ENCODE results near the gene IER2. TPM values are rescaled to one million over a fixed set of nuclear protein-coding genes. Genes with fewer than 3 reads are reported as not detected.

IER2 gene
- total and polyA plus RNA-seq, 12 donors, result 7.4 to 121 (median 61.8) TPM

- no peaks in the 10 kb centered on the region for H3K9me3 ChIP-seq (replicated peaks in 1 of 3)
- no peaks in the 10 kb centered on the region for H3K27me3 ChIP-seq
- no peaks in the 10 kb centered on the region for H3K4me1 ChIP-seq (replicated peaks in 1 of 2)
- intact Hi-C loops (cut with DNase I), result no loop called here
- no peak overlapping the region for H3K27ac ChIP-seq
- WGBS, 4 donors, result 88 to 100% (median 93%) methylated on average over 4 of the region's 4 CpGs
- H3K4me3 ChIP-seq, result no peak overlapping the region
- no peak for DNase-seq
- TF ChIP-seq POLR2A (IDR thresholded peaks at IDR 0.05) (no peak), CTCF (IDR thresholded peaks at IDR 0.05) (no peak)
- H3K36me3 ChIP-seq (replicated peaks in 1 of 2), result no peaks in the 10 kb centered on the region
Observed at GRCh38 chr19:13187419-13187818, 37.2 kb downstream of the IER2 start.

GRCh38 chr19:13189600-13189999, 39.4 kb downstream of the IER2 start:
- Histone ChIP-seq H3K9me3 (replicated peaks in 1 of 3) (no peaks in the 10 kb centered on the region), H3K27me3 (no peaks in the 10 kb centered on the region), H3K4me1 (replicated peaks in 1 of 2) (no peaks in the 10 kb centered on the region), H3K4me3 (no peak overlapping the region), H3K36me3 (replicated peaks in 1 of 2) (no peaks in the 10 kb centered on the region), H3K27ac (no peak overlapping the region)
- no peak for DNase-seq
- TF ChIP-seq CTCF (IDR thresholded peaks at IDR 0.05), result no peak
- no peak for TF ChIP-seq POLR2A (IDR thresholded peaks at IDR 0.05)
- 82 to 92% (median 86%) methylated on average over 4 of the region's 4 CpGs for WGBS, 4 donors
- intact Hi-C loops (cut with DNase I), result no loop called here

GRCh38 chr19:13190781-13191540, 40.8 kb downstream of the IER2 start:
- intact Hi-C loops (cut with DNase I), result no loop called here

GRCh38 chr19:13195678-13196077, 45.5 kb downstream of the IER2 start:
- no peaks in the 10 kb centered on the region for H3K36me3 ChIP-seq (replicated peaks in 1 of 2)
- 66 to 76% (median 75%) methylated on average over 5 to 11 of the region's 11 CpGs for WGBS, 4 donors
- H3K27ac ChIP-seq, result no peak overlapping the region
- no peaks in the 10 kb centered on the region for H3K9me3 ChIP-seq (replicated peaks in 1 of 3)
- no peaks in the 10 kb centered on the region for H3K27me3 ChIP-seq
- intact Hi-C loops (cut with DNase I), result loop anchor here (2.0 to 5.0 kb wide), 2 partner anchors 67 to 69 kb away; no protein-coding TSS in a partner anchor
- no peak overlapping the region for H3K4me3 ChIP-seq
- TF ChIP-seq POLR2A (IDR thresholded peaks at IDR 0.05), result no peak
- TF ChIP-seq CTCF (IDR thresholded peaks at IDR 0.05), result no peak
- no peak for DNase-seq
- no peaks in the 10 kb centered on the region for H3K4me1 ChIP-seq (replicated peaks in 1 of 2)

More at GRCh38 chr19:13190781-13191540, 40.8 kb downstream of the IER2 start:
- no peak for DNase-seq
- no peaks in the 10 kb centered on the region for H3K4me1 ChIP-seq (replicated peaks in 1 of 2)
- no peaks in the 10 kb centered on the region for H3K9me3 ChIP-seq (replicated peaks in 1 of 3)
- no peaks in the 10 kb centered on the region for H3K36me3 ChIP-seq (replicated peaks in 1 of 2)
- H3K27ac ChIP-seq, result no peak overlapping the region
- no peak overlapping the region for H3K4me3 ChIP-seq
- TF ChIP-seq POLR2A (IDR thresholded peaks at IDR 0.05) (no peak), CTCF (IDR thresholded peaks at IDR 0.05) (no peak)
- 70 to 76% (median 74%) methylated on average over 19 of the region's 19 CpGs for WGBS, 4 donors
- H3K27me3 ChIP-seq, result no peaks in the 10 kb centered on the region

Data from adrenal gland (tissue), 12 donors.